ENCODE results near the gene LCK. TPM values are rescaled to one million over a fixed set of nuclear protein-coding genes. Genes with fewer than 3 reads are reported as not detected.

The LCK gene
- total and polyA plus RNA-seq, 2 of the 8 experiments (the other 6 are each of a cell fraction or from before 2014, with no cell fraction given) = 75.3 to 122 TPM

DNA sequence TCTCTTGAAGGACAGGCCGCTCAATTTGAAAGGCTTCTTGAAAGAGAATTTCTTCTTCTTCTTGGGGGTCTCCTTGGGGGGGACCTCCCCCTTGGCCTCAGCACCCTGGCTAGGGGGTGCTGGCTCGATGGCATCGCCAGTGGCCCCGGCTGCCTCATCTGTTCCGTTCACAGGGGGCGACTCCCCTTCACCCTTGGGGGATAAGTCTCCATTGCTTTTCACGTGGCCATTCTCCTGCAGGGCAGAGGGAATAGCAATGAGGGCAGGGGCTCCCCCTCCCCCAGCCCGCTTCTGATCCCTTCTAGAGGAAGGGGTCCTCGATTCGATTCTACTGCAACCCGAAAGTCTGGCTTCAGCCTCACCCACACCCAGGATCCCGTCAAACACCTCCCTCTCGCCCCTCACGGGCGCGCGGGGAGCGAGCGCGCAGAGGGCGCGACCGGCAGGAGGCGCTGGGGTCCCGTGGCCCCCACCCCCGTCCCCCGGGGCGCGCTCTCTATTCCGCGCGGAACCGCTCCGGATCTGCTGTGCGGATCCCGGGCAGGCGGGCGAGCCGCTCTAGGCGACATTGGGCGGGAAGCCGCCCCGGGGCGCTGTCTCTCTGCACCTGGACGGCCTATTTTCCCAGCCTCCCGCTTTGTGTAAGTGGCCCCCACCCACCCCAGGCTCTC, 83.9 kb downstream of the LCK start (continued):
- TF ChIP-seq, protein P1, sequence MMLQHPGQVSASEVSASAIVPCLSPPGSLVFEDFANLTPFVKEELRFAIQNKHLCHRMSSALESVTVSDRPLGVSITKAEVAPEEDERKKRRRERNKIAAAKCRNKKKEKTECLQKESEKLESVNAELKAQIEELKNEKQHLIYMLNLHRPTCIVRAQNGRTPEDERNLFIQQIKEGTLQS (IDR thresholded peaks at IDR 0.05; ENCODE audit: insufficient read depth, low read depth, low read length) = no peak
- no peak for TF ChIP-seq JUN (IDR thresholded peaks at IDR 0.05; ENCODE audit: low read depth, low read length)
- TF ChIP-seq, protein P2, sequence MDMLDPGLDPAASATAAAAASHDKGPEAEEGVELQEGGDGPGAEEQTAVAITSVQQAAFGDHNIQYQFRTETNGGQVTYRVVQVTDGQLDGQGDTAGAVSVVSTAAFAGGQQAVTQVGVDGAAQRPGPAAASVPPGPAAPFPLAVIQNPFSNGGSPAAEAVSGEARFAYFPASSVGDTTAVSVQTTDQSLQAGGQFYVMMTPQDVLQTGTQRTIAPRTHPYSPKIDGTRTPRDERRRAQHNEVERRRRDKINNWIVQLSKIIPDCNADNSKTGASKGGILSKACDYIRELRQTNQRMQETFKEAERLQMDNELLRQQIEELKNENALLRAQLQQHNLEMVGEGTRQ (IDR thresholded peaks at IDR 0.05; ENCODE audit: low read length) = no peak
- peak; percentile 15 to 84; a peak in 1 of 4 replicates for TF ChIP-seq HDAC2 (IDR thresholded peaks at IDR 0.05; ENCODE audit: borderline replicate concordance in 1 of 2, low read depth in 2 of 2, low read length in 2 of 2)
- no peak for TF ChIP-seq TEAD4 (IDR thresholded peaks at IDR 0.05; ENCODE audit: low read depth, low read length)
- no peak for TF ChIP-seq SRF (IDR thresholded peaks at IDR 0.05; ENCODE audit: low read depth, low read length)
- TF ChIP-seq SP4 (IDR thresholded peaks at IDR 0.05; ENCODE audit: low read length) = no peak
- no peak for TF ChIP-seq ASH2L (IDR thresholded peaks at IDR 0.05; ENCODE audit: low read length)
- TF ChIP-seq HDAC6 (IDR thresholded peaks at IDR 0.05; ENCODE audit: low read depth, low read length) = no peak
- TF ChIP-seq RXRA (IDR thresholded peaks at IDR 0.05; ENCODE audit: insufficient read depth, low read depth, low read length) = no peak
- no peak for TF ChIP-seq CTBP2 (IDR thresholded peaks at IDR 0.05; ENCODE audit: borderline replicate concordance, insufficient read depth, insufficient read length, low read length)
- TF ChIP-seq BRCA1 (IDR thresholded peaks at IDR 0.05; ENCODE audit: low read depth, low read length) = no peak
